Natural killer cell (primary cell): ENCODE data around the gene PRDM7. TPM values are rescaled to one million over a fixed set of nuclear protein-coding genes. Genes with fewer than 3 reads are reported as not detected.

Experiments used
- ATAC-seq, 3 donors: fragments of 150-1000 bp in 2 of 3; fragments of 200-7000 bp in 1 of 3; cut with Tn5 transposase; 1 replicate in 1 of 3; 2 replicates in 2 of 3; pipeline ENCODE4 v1.10.0; 2021; ENCODE audit warnings: mild to moderate bottlenecking in 2 of 3, moderate library complexity in 2 of 3
- DNase-seq, 2 donors: peaks; one replicate each; pipeline versions ENCODE4 v3.0.0 to v3.0.0-alpha.2; 2013 to 2021; ENCODE audit warnings: mixed read lengths in 1 of 2
- H3K27ac ChIP-seq: one replicate; pipeline ENCODE4 v1.5.1; 2013; ENCODE audit warnings: mild to moderate bottlenecking, low read length
- H3K27me3 ChIP-seq: one replicate; pipeline ENCODE4 v1.6.1; 2013; ENCODE audit warnings: low read length; ENCODE audit not compliant: control insufficient read depth, insufficient read depth
- H3K36me3 ChIP-seq: one replicate; pipeline ENCODE4 v1.6.1; 2013; ENCODE audit warnings: low read length; ENCODE audit not compliant: control insufficient read depth, insufficient read depth
- H3K4me1 ChIP-seq: one replicate; pipeline ENCODE4 v1.6.1; 2013; ENCODE audit warnings: low read length; ENCODE audit not compliant: control insufficient read depth, insufficient read depth
- H3K4me3 ChIP-seq: one replicate; pipeline ENCODE4 v1.5.1; 2013; ENCODE audit warnings: low read length
- H3K9me3 ChIP-seq: one replicate; pipeline ENCODE4 v1.6.1; 2013; ENCODE audit warnings: low read length; ENCODE audit not compliant: control insufficient read depth, insufficient read depth
- H3K27ac Mint-ChIP-seq, 2 donors: one replicate each; pipeline ENCODE4 v1.8.0; 2022; ENCODE audit warnings: mild to moderate bottlenecking in 2 of 2, mixed read lengths in 2 of 2, moderate library complexity in 1 of 2
- H3K27me3 Mint-ChIP-seq, 2 donors: one replicate each; pipeline ENCODE4 v1.8.0; 2022; ENCODE audit warnings: low read depth in 2 of 2, mixed read lengths in 2 of 2
- H3K36me3 Mint-ChIP-seq: one replicate; pipeline ENCODE4 v1.8.0; 2022; ENCODE audit warnings: mixed read lengths
- H3K4me1 Mint-ChIP-seq, 2 donors: one replicate each; pipeline ENCODE4 v1.8.0; 2022; ENCODE audit warnings: mixed read lengths in 2 of 2
- H3K4me3 Mint-ChIP-seq: one replicate; pipeline ENCODE4 v1.8.0; 2022; ENCODE audit warnings: mild to moderate bottlenecking, moderate library complexity, mixed read lengths
- H3K9me3 Mint-ChIP-seq, 2 donors: one replicate each; pipeline ENCODE4 v1.8.0; 2022; ENCODE audit warnings: mixed read lengths in 2 of 2
- WGBS: methylation state at CpG from one replicate; pipeline ENCODE4 v1.1.7; 2013; ENCODE audit warnings: missing lambda C conversion rate; ENCODE audit not compliant: insufficient coverage; 5-methylcytosine and 5-hydroxymethylcytosine counted together
- intact Hi-C: fragments of 100-400 bp; cut with micrococcal nuclease; formaldehyde crosslinking; loops from one replicate; pipeline ENCODE4 v1.14.2; 2022
- total RNA-seq, 4 donors: library from RNA; stranded (reverse); fragments of 120-200 nt in 1 of 4; gene quantifications; one replicate each; pipeline versions ENCODE4 v1.2.3 to v1.2.4, GENCODE V29; 2013 to 2022
- TF ChIP-seq, protein P1 (sequence below): fragments of 200-600 bp; IDR thresholded peaks from one replicate; pipeline ENCODE4 v1.8.0; 2022; ENCODE audit warnings: antibody characterized with exemption

Gene PRDM7
- total RNA-seq, 3 donors from 2014 or later (not counting 1 experiment from before 2014, with no cell fraction given) = not detected

DNA sequence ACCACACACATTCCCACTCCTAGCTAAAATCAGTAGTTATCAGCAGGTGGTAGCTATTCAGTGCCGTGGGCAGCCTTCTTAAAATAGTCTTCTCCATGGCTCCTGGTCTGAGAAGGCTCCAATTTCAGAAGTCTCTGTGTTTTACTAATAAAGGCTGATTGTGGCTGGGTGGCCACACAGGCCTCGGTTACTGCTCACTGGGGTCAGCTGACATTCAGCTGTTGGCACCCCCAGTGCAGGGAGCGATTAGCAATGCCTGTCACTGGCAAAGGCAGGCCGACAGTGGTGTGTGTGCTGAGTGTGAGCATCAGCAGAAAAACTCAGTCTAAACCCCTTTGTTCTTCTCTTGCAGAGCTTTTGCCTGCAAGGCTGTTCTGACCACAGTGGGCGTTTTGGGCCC is 41.2 kb downstream of the PRDM7 start:
- WGBS = 87% methylated on average over 5 of the region's 5 CpGs
- Mint-ChIP-seq H3K36me3 (no peaks in the 10 kb centered on the region), H3K4me1 (peaks cover 0 to 13% of the 10 kb centered on the region in 2 donors), H3K27me3 (peaks cover 0 to 4% of the 10 kb centered on the region in 2 donors), H3K4me3 (no peak overlapping the region), H3K27ac (no peak overlapping the region), H3K9me3 (peaks cover 0 to 2% of the 10 kb centered on the region in 2 donors)
- H3K36me3 ChIP-seq = no peaks in the 10 kb centered on the region
- H3K4me3 ChIP-seq = no peak overlapping the region
- intact Hi-C loops = no loop called here
- H3K27me3 ChIP-seq = no peaks in the 10 kb centered on the region
- TF ChIP-seq, protein P1, sequence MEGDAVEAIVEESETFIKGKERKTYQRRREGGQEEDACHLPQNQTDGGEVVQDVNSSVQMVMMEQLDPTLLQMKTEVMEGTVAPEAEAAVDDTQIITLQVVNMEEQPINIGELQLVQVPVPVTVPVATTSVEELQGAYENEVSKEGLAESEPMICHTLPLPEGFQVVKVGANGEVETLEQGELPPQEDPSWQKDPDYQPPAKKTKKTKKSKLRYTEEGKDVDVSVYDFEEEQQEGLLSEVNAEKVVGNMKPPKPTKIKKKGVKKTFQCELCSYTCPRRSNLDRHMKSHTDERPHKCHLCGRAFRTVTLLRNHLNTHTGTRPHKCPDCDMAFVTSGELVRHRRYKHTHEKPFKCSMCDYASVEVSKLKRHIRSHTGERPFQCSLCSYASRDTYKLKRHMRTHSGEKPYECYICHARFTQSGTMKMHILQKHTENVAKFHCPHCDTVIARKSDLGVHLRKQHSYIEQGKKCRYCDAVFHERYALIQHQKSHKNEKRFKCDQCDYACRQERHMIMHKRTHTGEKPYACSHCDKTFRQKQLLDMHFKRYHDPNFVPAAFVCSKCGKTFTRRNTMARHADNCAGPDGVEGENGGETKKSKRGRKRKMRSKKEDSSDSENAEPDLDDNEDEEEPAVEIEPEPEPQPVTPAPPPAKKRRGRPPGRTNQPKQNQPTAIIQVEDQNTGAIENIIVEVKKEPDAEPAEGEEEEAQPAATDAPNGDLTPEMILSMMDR = no peak
- no peaks in the 10 kb centered on the region for H3K9me3 ChIP-seq
- DNase-seq = no peak
- no peak for ATAC-seq
- H3K4me1 ChIP-seq = no peaks in the 10 kb centered on the region
- H3K27ac ChIP-seq = no peak overlapping the region

DNA sequence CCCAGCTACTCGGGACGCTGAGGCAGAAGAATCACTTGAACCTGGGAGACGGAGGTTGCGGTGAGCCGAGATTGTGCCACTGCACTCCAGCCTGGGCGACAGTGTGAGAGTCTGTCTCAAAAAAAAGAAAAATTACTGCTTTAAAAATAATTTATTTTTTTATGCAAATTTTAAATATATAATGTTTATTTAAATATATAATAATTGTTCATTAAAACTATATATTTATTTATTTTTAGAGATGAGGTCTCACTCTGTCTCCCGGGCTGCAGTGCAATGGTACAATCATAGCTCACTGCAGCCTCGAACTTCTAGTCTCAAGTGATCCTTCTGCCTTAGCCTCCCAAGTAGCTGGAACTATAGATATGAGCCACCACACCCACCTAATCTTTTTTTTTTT is 42.6 kb downstream of the PRDM7 start:
- Histone ChIP-seq H3K36me3 (no peaks in the 10 kb centered on the region), H3K4me1 (no peaks in the 10 kb centered on the region), H3K9me3 (no peaks in the 10 kb centered on the region), H3K4me3 (no peak overlapping the region), H3K27ac (no peak overlapping the region), H3K27me3 (no peaks in the 10 kb centered on the region)
- peaks cover 0 to 4% of the 10 kb centered on the region in 2 donors for H3K27me3 Mint-ChIP-seq
- TF ChIP-seq, protein P1 = no peak
- DNase-seq (no peak), ATAC-seq (no peak)
- peaks cover 0 to 2% of the 10 kb centered on the region in 2 donors for H3K9me3 Mint-ChIP-seq
- WGBS = 84% methylated on average over 7 of the region's 8 CpGs
- intact Hi-C loops = no loop called here
- no peaks in the 10 kb centered on the region for H3K36me3 Mint-ChIP-seq
- peaks cover 0 to 13% of the 10 kb centered on the region in 2 donors for H3K4me1 Mint-ChIP-seq
- no peak overlapping the region for H3K27ac Mint-ChIP-seq
- no peak overlapping the region for H3K4me3 Mint-ChIP-seq

DNA sequence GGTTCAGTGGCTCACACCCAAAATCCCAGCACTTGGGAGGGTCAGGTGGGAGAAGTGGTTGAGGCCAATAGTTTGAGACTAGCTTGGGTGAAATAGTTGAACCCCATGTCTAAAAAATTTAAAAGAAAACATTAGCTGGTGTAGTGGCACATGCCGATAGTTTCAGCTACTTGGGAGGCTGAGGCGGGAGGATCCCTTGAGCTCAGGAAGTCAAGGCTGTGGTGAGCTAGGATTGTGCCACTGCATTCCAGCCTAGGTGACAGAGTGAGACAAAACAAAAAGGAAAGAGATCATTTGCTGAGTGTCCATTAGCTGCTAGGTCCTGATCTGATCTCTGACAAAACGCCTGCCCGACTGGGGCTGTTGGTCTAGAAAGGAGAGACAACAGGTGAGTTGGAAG is 43.7 kb downstream of the PRDM7 start:
- Mint-ChIP-seq H3K27me3 (peaks cover 0 to 4% of the 10 kb centered on the region in 2 donors), H3K36me3 (no peaks in the 10 kb centered on the region), H3K4me3 (no peak overlapping the region), H3K4me1 (peaks cover 0 to 13% of the 10 kb centered on the region in 2 donors), H3K9me3 (peaks cover 0 to 2% of the 10 kb centered on the region in 2 donors), H3K27ac (peak overlapping the region; percentile 89 to 96)
- H3K27ac ChIP-seq = no peak overlapping the region
- H3K4me3 ChIP-seq = no peak overlapping the region
- H3K36me3 ChIP-seq = no peaks in the 10 kb centered on the region
- no peaks in the 10 kb centered on the region for H3K9me3 ChIP-seq
- TF ChIP-seq, protein P1 = no peak
- DNase-seq (no peak), ATAC-seq (no peak)
- no peaks in the 10 kb centered on the region for H3K27me3 ChIP-seq
- intact Hi-C loops = no loop called here
- 97% methylated on average over 4 of the region's 4 CpGs for WGBS
- no peaks in the 10 kb centered on the region for H3K4me1 ChIP-seq

DNA sequence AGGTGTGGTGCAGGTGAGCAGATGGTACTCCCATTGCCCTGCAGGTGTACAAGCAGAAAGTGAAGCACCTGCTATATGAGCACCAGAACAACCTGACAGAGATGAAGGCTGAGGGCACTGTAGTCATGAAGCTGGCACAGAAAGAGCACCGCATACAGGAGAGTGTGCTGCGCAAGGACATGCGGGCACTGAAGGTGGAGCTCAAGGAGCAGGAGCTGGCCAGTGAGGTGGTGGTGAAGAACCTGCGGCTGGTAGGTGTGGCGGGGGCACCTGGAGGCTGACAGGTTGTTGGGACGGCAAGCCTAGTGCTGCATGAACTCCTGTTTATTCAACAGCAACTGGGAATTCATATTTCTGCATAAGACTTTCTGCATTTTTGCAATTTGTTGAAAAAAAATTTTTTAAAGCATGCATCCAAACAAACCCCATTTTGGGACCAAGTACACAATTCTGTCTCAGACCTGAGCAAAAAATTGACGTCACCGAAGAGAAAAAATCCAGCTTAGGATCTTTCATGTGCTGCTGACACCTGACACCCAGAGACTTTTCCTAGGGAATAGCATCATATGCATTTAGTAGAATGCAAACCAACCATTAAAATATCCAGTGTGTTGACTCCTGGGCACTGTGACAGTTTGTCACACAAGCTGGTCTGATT is 44.3 kb downstream of the PRDM7 start:
- peak in 2 of 3 donors; percentile 2 to 36 for ATAC-seq
- H3K27ac ChIP-seq = no peak overlapping the region
- no peaks in the 10 kb centered on the region for H3K4me1 ChIP-seq
- no peaks in the 10 kb centered on the region for H3K27me3 ChIP-seq
- Mint-ChIP-seq H3K36me3 (no peaks in the 10 kb centered on the region), H3K9me3 (peaks cover 0 to 2% of the 10 kb centered on the region in 2 donors), H3K4me1 (peaks cover 0 to 13% of the 10 kb centered on the region in 2 donors), H3K27ac (peak overlapping the region; percentile 89 to 96), H3K27me3 (peaks cover 0 to 4% of the 10 kb centered on the region in 2 donors), H3K4me3 (peak overlapping the region; percentile 63)
- H3K4me3 ChIP-seq = no peak overlapping the region
- H3K9me3 ChIP-seq = no peaks in the 10 kb centered on the region
- no peaks in the 10 kb centered on the region for H3K36me3 ChIP-seq
- intact Hi-C loops = no loop called here
- WGBS = 94% methylated on average over 8 of the region's 8 CpGs
- DNase-seq = no peak
- TF ChIP-seq, protein P1 = no peak
